ENCODE results near the gene LILRA6. TPM values are rescaled to one million over a fixed set of nuclear protein-coding genes. Genes with fewer than 3 reads are reported as not detected.

LILRA6 gene
- total and polyA plus RNA-seq, 2 of the 13 experiments (the other 11 are each of a cell fraction or from before 2014, with no cell fraction given): not detected

DNA sequence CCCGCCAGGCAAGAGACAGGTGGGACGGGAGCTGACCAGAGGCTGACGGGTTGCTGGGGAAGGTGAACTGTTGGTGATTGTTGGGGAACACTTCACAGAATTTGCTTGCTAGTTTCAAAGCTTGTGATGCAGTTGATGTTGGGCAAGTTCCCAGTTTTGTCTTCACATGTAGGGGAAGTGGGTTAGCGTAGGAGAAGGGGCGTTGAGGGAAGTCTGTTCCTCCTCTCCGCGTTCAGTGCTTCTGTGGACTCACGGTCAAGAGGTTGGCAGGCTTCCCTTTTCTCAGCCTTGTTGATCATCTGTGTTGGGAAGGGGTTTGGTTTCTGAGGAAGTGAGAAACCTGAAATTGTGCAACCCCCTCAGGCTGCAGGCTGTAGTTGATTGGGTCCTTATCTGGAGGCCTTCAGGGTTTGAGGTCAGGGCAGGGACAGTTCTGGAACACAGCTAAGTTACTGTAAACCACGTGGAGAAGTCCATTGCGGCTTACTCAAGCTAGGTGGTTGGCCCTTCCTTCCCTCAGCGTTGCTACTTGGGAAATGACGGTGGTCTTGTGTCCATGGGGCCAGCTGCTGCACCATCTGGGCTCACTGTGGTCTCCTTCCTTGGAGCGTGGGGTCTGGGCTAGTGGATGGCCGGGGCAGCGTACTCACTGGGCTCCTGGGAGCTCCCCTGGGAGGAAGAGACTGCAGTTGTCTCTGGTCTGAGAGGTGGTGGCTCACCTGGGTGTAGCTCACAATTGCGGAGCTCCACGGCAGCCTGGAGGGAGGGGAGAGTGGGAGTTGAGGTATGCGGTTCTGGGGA, 34.4 kb downstream of the LILRA6 start (continued):
- TF ChIP-seq, protein P1, sequence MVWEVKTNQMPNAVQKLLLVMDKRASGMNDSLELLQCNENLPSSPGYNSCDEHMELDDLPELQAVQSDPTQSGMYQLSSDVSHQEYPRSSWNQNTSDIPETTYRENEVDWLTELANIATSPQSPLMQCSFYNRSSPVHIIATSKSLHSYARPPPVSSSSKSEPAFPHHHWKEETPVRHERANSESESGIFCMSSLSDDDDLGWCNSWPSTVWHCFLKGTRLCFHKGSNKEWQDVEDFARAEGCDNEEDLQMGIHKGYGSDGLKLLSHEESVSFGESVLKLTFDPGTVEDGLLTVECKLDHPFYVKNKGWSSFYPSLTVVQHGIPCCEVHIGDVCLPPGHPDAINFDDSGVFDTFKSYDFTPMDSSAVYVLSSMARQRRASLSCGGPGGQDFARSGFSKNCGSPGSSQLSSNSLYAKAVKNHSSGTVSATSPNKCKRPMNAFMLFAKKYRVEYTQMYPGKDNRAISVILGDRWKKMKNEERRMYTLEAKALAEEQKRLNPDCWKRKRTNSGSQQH (CRISPR knock-in tag; IDR thresholded peaks at IDR 0.05; ENCODE audit: low read depth): no peak
- TF ChIP-seq SALL2 (CRISPR knock-in tag; IDR thresholded peaks at IDR 0.05) (no peak), ATRX (CRISPR knock-in tag; IDR thresholded peaks at IDR 0.05; ENCODE audit: borderline replicate concordance) (no peak), ZNF230 (CRISPR knock-in tag; IDR thresholded peaks at IDR 0.05) (no peak), E2F5 (CRISPR knock-in tag; conservative IDR thresholded peaks at IDR 0.05) (no peak), MXD4 (CRISPR knock-in tag; IDR thresholded peaks at IDR 0.05) (peak; percentile 45; the same call in 1 of the 2 replicates), ZNF12 (CRISPR knock-in tag; IDR thresholded peaks at IDR 0.05) (no peak), SP4 (CRISPR knock-in tag; IDR thresholded peaks at IDR 0.05) (peak; percentile 36; the same call in 1 of the 2 replicates), PATZ1 (CRISPR knock-in tag; IDR thresholded peaks at IDR 0.05) (peak; percentile 34), ZNF891 (CRISPR knock-in tag; IDR thresholded peaks at IDR 0.05) (no peak), TCF12 (IDR thresholded peaks at IDR 0.05) (no peak), TCF12 (CRISPR knock-in tag; IDR thresholded peaks at IDR 0.05) (no peak), SRSF1 (optimal IDR thresholded peaks at IDR 0.05; ENCODE audit: low read depth, low read length) (no peak), SOX5 (CRISPR knock-in tag; IDR thresholded peaks at IDR 0.05; ENCODE audit: borderline replicate concordance) (0 out of 2 replicates have a peak, but pooled peaks have one; percentile 32)
- TF ChIP-seq, protein P2, sequence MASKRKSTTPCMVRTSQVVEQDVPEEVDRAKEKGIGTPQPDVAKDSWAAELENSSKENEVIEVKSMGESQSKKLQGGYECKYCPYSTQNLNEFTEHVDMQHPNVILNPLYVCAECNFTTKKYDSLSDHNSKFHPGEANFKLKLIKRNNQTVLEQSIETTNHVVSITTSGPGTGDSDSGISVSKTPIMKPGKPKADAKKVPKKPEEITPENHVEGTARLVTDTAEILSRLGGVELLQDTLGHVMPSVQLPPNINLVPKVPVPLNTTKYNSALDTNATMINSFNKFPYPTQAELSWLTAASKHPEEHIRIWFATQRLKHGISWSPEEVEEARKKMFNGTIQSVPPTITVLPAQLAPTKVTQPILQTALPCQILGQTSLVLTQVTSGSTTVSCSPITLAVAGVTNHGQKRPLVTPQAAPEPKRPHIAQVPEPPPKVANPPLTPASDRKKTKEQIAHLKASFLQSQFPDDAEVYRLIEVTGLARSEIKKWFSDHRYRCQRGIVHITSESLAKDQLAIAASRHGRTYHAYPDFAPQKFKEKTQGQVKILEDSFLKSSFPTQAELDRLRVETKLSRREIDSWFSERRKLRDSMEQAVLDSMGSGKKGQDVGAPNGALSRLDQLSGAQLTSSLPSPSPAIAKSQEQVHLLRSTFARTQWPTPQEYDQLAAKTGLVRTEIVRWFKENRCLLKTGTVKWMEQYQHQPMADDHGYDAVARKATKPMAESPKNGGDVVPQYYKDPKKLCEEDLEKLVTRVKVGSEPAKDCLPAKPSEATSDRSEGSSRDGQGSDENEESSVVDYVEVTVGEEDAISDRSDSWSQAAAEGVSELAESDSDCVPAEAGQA (IDR thresholded peaks at IDR 0.05; ENCODE audit: low read depth): no peak
- TF ChIP-seq, protein P2 (CRISPR knock-in tag; IDR thresholded peaks at IDR 0.05; ENCODE audit: borderline replicate concordance): no peak

All from HepG2 (cell line).